GM03348 (cell line): ENCODE data around the gene DEUP1.
"Not testable (repeated sequence)": the region's sequence is repeated elsewhere in the genome, so short reads cannot be mapped to it uniquely, and the experiment has no call there.

Source experiments
- DNase-seq: peaks from one replicate; pipeline ENCODE4 v3.0.0; 2012; ENCODE audit warnings: low spot score

The DEUP1 gene, protein sequence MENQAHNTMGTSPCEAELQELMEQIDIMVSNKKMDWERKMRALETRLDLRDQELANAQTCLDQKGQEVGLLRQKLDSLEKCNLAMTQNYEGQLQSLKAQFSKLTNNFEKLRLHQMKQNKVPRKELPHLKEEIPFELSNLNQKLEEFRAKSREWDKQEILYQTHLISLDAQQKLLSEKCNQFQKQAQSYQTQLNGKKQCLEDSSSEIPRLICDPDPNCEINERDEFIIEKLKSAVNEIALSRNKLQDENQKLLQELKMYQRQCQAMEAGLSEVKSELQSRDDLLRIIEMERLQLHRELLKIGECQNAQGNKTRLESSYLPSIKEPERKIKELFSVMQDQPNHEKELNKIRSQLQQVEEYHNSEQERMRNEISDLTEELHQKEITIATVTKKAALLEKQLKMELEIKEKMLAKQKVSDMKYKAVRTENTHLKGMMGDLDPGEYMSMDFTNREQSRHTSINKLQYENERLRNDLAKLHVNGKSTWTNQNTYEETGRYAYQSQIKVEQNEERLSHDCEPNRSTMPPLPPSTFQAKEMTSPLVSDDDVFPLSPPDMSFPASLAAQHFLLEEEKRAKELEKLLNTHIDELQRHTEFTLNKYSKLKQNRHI

GRCh38 chr11:93330446-93330984, at the start of gene DEUP1:
DEUP1 (plus strand) TSS chr11:93330742; CDS start chr11:93332260, 1,518 bp downstream.
- DNase-seq: peak; percentile 38

- DNase-seq: no peak
Observed at GRCh38 chr11:93285430-93285829, 45.1 kb upstream of the DEUP1 start.

DNA sequence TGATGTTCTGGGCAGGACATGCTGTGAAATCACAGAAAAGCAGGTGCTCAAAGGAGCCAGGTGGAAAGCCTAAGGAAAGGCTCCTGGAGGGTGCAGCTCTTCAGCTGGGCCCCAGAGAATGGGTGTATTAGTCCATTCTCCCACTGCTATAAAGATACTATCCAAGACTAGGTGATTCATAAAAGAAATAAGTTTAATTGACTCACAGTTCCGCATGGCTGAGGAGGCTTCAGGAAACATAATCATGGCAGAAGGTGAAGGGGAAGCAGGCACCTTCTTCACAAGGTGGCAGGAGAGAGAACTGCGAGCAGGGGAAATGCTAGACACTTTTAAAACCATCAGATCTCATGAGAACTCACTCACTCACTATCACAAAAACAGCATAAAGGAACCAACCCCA, 43.1 kb upstream of the DEUP1 start:
- DNase-seq: no peak

GRCh38 chr11:93288079-93288478, 42.5 kb upstream of the DEUP1 start:
- no peak for DNase-seq

DNA sequence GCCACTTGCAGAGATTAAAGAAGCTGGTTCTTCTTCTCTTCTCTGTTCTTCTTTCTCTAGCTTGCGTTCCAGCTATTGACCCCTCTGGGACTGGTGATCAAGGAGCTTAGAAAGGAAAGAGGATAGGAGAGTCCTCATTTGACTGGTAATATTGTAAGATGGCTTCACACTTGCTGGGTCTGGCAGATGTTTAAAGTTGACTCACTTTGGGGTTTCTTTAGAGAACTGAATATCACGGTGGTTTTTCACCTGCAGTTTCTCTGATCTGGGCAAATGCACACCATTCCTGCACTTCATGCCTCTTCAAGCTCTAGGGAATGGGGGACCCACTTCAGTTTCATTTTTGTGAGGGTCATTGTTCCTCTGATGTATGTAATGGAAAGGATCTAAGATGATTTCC, 41.8 kb upstream of the DEUP1 start:
- DNase-seq: no peak

- DNase-seq: no peak
Observed at GRCh38 chr11:93289782-93290463, 40.6 kb upstream of the DEUP1 start.

GRCh38 chr11:93291110-93291509, 39.4 kb upstream of the DEUP1 start:
- DNase-seq: no peak

GRCh38 chr11:93291898-93292297, 38.6 kb upstream of the DEUP1 start:
- DNase-seq: no peak

GRCh38 chr11:93295921-93296575, 34.5 kb upstream of the DEUP1 start:
- DNase-seq: no peak

GRCh38 chr11:93303689-93304088, 26.9 kb upstream of the DEUP1 start:
- DNase-seq: no peak

DNA sequence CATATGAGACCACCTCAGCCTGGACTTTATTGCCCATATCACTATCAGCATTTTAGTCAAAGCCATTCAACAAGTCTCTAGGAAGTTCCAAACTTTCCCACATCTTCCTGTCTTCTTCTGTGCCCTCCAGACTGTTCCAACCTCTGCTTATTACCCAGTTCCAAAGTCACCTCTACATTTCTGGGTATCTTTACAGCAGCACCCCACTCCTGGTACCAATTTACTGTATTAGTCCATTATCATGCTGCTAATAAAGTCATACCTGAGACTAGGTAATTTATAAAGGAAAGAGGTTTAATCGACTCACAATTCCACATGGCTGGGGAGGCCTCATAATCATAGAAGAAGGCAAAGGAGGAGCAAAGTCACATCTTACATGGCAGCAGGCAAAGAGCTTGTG, 16.1 kb upstream of the DEUP1 start:
- not testable (repeated sequence) for DNase-seq

DNA sequence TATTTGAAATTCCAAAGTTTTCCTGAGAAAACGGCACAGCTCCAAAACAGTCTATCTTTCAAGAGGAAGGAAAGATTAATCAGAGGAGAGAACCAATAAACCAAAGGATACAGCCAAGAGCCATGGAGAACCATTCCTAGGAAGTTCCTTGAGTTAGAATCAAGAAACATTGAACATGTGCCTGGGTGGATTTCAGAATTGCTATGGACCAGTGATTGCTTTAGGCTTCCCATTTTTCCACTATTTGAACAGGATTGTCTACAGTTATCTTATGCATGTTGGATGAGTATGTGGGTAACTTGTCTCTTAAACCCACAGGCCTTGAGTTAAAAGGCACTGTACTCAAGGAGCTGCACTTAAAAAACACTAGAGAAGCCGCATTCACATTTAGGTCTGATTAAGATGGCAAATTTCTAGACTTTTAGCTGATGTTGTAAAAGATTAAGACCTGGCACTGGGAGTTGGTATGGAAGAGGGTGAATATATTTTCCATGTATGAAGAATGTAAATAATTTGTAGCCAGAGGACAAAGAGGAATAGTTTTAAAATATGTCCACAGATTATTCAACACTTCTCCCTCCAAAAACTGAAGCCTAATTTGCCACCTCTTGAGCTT, 11.2 kb upstream of the DEUP1 start:
- DNase-seq: no peak

GRCh38 chr11:93320230-93320629, 10.3 kb upstream of the DEUP1 start:
- DNase-seq: no peak

- no peak for DNase-seq
Observed at GRCh38 chr11:93322207-93322606, 8.3 kb upstream of the DEUP1 start.

GRCh38 chr11:93323747-93324146, 6.8 kb upstream of the DEUP1 start:
- no peak for DNase-seq

DNA sequence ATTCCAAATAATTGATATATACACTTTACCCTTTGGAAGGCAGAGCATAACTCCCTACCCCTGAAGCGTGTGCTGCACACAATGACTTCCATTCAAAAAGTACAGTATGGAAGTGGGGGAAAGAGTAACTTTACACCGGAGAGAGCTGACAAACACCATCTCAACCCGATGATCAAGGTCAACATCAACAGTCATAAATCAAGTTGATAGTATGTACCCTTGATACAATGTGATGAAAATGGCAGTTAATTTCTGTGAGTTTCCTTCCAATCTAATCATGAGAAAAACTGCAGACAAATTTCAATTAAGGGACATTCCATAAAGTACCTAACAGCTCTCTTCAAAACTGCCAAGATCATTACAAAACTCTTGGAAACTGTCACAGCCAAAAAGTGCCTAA, 6.0 kb upstream of the DEUP1 start:
- no peak for DNase-seq

DNA sequence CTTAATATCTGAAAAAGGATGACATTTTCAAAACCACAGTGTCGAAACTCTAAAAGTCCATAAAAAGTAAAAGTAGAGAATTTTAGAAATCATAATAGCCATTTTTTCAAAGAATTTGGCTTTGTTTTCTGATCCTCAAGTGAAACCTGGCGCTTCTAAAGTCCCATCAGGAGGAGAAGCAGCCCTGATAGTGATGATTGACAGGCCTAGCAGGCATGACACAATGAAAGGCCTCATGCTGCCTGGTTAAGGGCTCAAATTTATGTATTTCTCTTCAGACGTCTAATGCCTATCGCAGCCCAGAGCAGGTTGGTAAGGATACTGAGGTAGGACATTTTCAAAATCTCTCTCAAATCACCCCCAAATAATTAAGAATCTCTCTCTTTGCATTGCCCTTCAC, 3.9 kb upstream of the DEUP1 start:
- no peak for DNase-seq

DNA sequence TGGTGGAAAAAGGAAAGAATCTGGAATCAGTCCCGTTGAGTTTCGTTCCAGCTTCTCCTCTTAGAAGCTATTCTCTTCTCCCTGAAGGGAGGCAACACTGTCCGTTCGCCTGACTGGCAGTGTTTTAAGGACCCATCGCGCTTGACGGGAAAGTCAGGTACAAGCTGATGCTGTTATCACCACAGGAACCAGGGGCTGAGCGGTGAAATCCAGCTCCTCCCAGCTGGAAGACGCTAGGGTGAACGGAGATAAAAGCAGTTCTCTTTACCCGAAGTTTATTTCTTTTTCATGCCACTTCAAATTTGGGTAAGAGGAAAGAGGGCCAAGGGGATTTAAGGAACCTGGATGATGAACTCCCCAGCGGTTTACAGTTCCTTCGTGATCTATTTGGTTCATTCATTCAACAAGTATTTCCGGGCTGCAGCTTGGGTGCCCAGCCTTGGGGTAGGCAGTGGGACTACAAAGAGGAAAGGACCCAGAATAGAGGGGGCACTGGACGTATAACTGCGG, 551 bp upstream of the DEUP1 start:
- DNase-seq: peak; percentile 9

- DNase-seq: no peak
Observed at GRCh38 chr11:93340223-93340622, 9.7 kb downstream of the DEUP1 start.

GRCh38 chr11:93344855-93345333, 14.4 kb downstream of the DEUP1 start:
- DNase-seq: no peak

- no peak for DNase-seq
Observed at GRCh38 chr11:93348930-93349329, 18.4 kb downstream of the DEUP1 start.

GRCh38 chr11:93350835-93351234, 20.3 kb downstream of the DEUP1 start:
- DNase-seq: no peak
